SW480 (cell line): ENCODE results near the gene WDR27.
A peak's percentile ranks its signal among the peaks of the same experiment; 100 is the strongest.
"Not testable (repeated sequence)": the region's sequence is repeated elsewhere in the genome, so short reads cannot be mapped to it uniquely, and the experiment has no call there.

Experiments
- DNase-seq: peaks from one replicate; pipeline ENCODE4 v3.0.0-alpha.2; 2016; ENCODE audit warnings: low spot score

WDR27 gene

GRCh38 chr6:169709293-169709692 is 7.5 kb upstream of the WDR27 start:
- DNase-seq = no peak

- no peak for DNase-seq
Measured at GRCh38 chr6:169707772-169708171, 5.9 kb upstream of the WDR27 start.

GRCh38 chr6:169702840-169703246 is 1.0 kb upstream of the WDR27 start:
- no peak for DNase-seq

GRCh38 chr6:169701311-169701953 is 397 bp downstream of the WDR27 start:
- DNase-seq = no peak

- DNase-seq = no peak
Measured at GRCh38 chr6:169700296-169700695, 1.5 kb downstream of the WDR27 start.

GRCh38 chr6:169697115-169697514 is 4.7 kb downstream of the WDR27 start:
- not testable (repeated sequence) for DNase-seq

- no peak for DNase-seq
Measured at GRCh38 chr6:169695131-169695530, 6.7 kb downstream of the WDR27 start.

GRCh38 chr6:169692516-169692915 is 9.3 kb downstream of the WDR27 start:
- no peak for DNase-seq

GRCh38 chr6:169691260-169691659 is 10.6 kb downstream of the WDR27 start:
- DNase-seq = no peak

GRCh38 chr6:169689287-169689686 is 12.5 kb downstream of the WDR27 start:
- DNase-seq = peak; percentile 42

- no peak for DNase-seq
Measured at GRCh38 chr6:169685860-169686259, 16.0 kb downstream of the WDR27 start.

GRCh38 chr6:169684056-169684455 is 17.8 kb downstream of the WDR27 start:
- no peak for DNase-seq

GRCh38 chr6:169678342-169678741 is 23.5 kb downstream of the WDR27 start:
- DNase-seq = no peak

GRCh38 chr6:169677096-169677495 is 24.7 kb downstream of the WDR27 start:
- DNase-seq = no peak

GRCh38 chr6:169675011-169675410 is 26.8 kb downstream of the WDR27 start:
- DNase-seq = no peak

GRCh38 chr6:169671563-169671962 is 30.3 kb downstream of the WDR27 start:
- DNase-seq = no peak

- no peak for DNase-seq
Measured at GRCh38 chr6:169669889-169670288, 31.9 kb downstream of the WDR27 start.

- no peak for DNase-seq
Measured at GRCh38 chr6:169669147-169669546, 32.7 kb downstream of the WDR27 start.

- no peak for DNase-seq
Measured at GRCh38 chr6:169668203-169668847, 33.5 kb downstream of the WDR27 start.

GRCh38 chr6:169667716-169668115 is 34.1 kb downstream of the WDR27 start:
- no peak for DNase-seq

- no peak for DNase-seq
Measured at GRCh38 chr6:169666441-169666840, 35.4 kb downstream of the WDR27 start.

- no peak for DNase-seq
Measured at GRCh38 chr6:169665289-169665688, 36.5 kb downstream of the WDR27 start.

- no peak for DNase-seq
Measured at GRCh38 chr6:169664227-169664626, 37.6 kb downstream of the WDR27 start.

GRCh38 chr6:169663468-169663867 is 38.4 kb downstream of the WDR27 start:
- no peak for DNase-seq
